Measurements from ENCODE around the gene LPCAT3.

Gene LPCAT3

DNA sequence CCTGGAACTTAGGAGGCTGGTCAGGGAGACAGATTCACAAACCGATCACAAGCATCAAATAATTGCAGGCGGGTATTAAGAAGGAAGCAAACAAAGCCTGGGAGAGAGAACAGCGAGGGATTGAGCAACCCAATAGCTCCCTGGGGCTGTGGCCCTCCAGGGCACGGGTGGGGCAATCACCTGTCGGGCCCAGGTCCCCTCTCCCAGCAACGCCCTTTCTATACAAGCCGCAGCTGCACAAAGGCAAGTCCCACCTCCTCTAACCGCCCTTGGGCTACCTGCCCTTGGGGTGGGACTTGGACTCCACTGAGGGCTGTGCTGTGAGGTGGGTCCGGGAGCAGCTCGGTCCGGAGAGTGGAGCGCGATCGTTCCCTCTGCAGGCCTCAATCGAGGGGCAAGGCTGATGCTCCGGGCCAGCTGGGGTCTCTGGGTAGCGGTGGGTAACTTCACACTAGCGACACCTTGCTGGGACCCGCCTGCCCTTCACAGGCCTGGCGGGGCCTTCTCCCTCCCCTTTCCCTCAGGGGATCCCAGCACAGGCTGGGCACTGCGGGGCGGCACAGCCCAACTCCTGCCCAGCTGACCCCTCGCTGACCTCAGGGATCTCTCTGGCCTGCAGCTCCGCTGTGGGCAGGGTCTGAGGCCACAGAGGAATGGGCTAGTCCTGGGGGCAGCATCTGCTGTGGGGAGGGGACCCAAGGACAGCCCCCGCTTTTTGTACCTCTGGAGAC is 55.8 kb downstream of the LPCAT3 start:
- DNase-seq: peak; percentile 78

DNA sequence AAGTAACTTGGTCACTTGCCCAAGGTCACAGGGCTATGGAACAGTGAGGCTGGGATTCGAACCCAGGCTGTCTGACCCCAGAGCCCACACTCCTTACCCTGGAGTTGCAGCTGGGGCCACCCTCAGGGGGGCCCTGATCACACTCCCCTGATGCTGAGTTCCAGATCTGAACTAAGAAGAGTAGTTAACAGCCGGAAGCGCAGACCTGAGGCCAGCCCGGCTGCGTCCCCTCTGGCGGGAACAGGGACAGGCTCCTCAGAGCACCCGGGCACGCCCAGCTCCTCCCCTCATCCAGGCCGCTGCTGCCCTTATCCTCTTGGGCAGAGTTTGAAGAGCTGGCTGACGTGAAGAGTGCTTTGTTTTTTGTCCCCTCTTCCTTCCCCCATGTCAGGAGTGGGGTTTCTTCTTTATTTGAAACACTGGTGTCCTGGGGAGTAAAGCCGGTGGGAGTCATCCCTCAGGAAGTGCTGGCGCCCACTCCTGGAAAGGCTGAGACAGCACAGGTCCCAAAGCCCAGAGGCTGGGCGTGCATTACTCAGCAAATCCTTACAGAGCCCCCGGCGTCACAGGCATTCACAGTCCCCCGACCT is 56.5 kb downstream of the LPCAT3 start:
- DNase-seq: peak; percentile 93

DNA sequence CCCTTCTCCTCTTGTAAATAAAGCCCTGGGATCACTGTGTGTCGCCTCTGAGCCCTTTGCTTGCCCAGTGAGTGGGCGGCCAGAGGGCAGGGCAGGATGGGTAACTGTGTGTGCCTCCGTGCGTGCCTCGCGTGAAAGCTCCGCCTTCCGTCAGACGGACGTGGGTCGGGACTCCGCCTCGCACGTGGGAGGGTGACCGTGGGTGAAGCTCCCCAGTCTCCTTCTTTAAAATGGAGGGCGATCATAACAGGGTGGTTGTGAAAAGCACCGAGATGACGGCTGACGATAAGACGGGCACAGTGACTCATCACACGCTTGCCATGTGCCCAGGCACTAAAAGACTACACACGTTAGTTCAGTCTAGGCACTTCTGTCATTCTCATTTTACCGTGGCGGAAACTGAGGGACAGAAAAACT is 57.0 kb downstream of the LPCAT3 start:
- DNase-seq: peak; percentile 33

DNA sequence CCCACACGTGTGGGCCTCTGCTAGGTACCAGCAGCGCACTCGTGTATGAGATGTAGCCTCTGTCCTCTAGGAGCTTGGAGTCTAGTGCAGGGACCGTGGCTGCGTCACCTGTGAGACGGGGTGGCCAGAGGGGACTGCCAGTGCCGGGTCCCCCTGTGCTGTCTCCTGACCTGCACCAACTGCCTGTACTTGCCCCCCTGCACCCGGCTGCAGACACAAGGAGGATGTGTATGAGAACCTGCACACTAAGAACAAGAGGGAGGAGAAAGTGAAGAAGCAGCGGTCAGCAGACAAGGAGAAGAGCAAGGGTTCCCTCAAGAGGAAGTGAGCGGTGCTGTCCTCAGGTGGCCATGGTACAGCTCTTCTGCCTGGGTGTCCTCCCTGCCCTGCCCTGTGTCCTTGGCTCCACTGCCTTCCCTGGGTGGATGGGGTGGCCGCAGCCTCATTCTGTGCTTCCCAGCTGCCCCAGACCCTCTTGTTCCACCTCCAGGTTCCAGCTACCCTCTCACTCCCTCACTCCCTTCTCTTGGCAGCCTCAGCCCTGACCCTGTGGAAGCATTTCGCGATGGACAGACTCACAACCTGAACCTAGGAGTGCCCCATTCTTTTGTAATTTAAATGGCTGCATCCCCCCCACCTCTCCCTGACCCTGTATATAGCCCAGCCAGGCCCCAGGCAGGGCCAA is 57.5 kb downstream of the LPCAT3 start:
- no peak for DNase-seq

DNA sequence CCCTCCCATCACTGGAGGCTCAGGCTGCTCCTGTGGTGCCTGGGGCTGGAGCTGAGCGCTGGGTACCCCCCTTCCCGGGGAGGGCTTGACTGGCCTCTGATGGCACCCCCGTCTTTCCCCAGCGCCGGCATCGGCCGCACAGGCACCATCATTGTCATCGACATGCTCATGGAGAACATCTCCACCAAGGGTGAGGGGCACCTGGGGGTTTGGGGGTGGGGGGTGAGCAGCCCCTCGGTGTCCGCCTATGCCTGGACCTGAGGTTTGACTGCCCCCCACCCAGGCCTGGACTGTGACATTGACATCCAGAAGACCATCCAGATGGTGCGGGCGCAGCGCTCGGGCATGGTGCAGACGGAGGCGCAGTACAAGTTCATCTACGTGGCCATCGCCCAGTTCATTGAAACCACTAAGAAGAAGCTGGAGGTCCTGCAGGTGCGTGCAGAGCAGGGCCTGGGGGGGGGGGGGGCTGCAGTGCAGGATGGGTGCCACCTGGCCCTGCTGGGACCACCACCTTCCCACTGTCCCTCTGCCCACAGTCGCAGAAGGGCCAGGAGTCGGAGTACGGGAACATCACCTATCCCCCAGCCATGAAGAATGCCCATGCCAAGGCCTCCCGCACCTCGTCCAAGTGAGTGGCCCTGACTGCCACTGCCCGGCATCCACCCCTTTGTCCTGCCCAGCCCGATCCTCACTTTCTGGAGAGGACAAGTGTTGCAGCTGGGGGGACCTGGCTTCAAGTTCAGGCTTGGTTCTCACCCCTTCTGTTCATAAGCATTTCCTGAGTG is 58.3 kb downstream of the LPCAT3 start:
- DNase-seq: no peak

DNA sequence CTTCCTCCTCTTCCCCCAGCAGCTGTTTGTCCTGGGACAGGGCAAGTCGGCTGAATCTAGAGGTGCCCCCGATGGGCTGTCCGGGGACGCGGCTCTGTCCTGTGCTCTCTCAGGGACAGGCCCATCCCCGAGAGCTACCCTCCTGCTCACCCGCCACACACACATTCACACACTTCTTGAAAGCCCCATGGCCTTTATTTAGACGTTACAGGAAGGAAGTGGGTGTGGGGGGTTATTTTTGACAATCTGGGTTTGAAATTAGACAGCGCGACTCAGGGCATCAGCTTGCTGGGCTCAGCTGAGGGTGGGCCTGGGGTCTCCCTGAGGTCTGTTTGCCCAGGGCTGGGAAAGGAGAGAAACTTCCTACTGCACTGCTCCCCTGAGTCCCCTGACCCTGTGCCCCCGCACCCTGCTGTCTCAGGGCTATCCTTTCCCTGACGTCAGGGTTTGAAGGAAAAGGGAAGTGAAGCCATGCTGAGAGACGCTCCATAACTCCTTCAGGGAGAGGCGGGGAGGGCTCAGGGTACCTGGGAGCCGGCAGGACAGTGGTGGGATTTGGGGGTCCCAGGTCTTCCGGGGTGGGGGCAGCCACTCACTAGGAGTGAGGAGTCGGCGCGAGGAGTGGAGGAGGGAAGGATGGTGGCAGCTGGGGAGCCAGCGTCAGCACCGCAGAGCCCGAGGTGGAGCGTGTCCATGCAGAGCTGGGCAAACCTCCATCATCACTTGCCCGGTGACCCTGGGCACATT is 59.0 kb downstream of the LPCAT3 start:
- DNase-seq: no peak

DNA sequence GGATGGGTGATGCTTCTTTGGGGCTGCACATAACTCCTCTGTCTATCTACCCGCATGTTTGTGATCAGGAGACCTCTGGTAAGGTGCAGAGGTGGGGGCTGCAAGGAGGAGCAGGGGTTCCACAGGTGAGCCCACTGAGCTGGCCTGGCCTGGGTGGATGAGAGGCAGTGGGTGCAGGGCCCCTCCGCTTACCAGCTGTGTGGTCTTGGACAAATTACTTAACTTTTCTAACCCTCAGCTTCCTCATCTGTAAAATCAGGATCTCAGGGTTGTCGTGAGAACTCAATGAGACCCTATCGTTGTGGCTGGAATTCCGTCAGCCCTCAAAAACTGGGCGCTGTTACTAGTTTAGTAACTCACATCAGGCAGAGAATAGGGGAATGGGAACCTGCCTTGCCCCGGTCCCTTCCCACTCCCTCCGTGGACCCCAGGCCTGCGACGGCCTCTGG is 59.6 kb downstream of the LPCAT3 start:
- no peak for DNase-seq

DNA sequence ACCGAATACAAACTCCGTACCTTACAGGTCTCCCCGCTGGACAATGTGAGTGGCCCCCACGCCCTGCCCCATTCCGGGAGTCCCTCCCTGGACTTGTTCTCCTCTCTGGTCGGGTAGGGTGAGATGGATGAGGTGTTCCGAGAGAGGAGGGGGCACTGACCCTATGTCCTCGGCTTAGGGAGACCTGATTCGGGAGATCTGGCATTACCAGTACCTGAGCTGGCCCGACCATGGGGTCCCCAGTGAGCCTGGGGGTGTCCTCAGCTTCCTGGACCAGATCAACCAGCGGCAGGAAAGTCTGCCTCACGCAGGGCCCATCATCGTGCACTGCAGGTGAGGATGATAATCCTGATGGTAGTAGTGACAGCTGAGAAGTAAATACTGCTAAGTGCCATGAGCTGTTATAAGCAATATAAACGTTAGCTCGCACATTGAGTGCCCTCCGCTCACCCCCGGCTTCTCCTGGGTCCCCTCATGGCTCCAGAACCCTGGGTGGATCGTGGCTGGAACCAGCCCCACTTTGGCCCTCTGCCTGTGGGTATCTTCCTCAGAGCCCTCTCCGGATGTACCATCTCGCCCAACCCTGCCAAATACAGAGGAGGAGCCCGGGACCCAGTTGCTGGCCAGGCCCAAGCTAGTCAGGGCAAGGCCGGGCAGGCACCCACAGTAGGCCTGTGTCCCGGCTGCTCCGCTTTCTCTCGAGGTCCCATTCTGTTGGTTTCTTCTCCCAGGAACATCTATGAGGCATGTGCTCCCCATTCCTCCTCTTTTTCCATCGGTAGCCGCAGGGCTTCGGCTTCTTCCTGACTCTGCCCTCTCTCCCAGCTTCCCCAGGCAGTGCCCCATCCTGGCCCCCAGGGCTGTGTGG is 60.3 kb downstream of the LPCAT3 start:
- DNase-seq: no peak

DNA sequence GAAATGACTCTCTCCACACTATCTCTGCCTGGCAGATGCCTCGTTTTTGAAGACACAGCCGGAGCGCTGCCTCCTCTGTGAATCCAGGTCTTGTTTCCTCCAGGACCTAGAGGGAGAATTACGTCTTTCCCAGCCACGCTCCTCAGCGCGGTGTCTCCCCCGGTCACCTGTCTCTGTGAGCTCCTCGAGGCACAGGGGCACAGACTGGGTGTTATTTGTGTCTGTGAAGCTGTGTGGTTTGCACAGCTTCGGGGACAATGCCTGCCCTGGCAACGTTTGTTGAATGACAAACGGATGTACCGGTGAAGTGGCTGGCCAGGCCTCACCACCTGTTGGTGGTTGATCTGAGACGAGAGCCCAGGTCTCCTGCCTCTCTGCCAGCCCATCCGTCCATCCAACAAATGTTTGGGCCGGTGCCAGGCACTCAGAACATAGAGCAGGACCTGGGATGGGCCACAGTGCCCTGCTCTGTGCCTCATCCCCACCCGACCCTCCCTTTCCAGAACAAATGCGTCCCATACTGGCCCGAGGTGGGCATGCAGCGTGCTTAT is 61.0 kb downstream of the LPCAT3 start:
- DNase-seq: no peak

DNA sequence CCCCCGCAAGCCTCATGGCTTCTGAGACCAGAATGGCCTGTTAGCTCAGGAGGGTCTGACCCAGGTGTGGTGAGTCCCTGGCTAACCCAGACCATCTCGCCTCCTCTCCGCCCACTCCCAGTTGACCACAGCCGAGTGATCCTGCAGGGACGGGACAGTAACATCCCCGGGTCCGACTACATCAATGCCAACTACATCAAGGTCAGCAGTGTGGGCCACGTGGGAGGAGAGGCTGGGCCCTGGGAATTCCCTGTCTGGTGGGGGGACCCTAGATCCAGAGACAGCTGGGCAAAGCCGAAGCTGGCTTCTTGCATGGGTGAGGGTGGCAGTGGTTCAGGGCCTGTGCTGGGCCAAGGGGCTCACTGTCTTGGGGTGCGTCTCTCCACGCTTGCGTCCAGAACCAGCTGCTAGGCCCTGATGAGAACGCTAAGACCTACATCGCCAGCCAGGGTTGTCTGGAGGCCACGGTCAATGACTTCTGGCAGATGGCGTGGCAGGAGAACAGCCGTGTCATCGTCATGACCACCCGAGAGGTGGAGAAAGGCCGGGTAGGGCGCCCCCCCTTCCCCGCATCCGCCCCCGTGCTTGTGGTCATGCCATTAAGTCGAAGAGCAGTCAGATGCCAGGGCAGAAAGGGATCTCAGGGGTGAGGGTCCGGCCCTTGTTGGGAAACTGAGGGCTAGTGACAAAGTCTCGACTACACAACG is 62.1 kb downstream of the LPCAT3 start:
- DNase-seq: no peak

DNA sequence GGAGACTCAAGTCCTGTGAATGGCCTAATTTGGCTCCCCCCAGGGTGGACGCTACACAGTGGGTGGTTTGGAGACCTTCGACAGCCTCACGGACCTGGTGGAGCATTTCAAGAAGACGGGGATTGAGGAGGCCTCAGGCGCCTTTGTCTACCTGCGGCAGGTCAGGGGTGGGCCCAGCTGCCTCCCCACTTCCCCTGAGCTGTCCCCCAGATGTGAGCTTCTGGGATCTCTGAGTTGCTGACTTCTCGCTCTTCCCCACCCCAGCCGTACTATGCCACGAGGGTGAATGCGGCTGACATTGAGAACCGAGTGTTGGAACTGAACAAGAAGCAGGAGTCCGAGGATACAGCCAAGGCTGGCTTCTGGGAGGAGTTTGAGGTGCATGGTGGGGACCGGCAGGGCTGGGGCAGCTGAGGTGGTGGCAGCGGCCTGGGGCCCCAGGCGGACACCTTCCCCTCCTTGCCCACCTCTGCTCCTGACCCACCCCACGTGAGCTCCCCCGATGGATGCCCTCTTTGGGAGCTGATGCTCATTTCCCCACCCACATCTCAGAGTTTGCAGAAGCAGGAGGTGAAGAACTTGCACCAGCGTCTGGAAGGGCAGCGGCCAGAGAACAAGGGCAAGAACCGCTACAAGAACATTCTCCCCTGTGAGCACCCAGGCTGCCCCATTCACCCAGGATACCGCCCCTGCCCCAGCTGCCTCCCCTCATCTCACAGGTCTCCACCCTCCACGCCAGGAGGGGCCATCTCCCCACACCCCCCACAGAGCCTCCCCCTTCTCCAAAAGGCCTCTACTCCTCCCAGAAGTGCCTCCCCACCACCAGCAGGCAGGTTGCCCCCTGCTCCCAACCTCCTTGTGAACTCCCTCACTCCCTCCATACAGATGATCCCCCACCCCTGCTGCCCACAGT is 62.9 kb downstream of the LPCAT3 start:
- DNase-seq: no peak

DNA sequence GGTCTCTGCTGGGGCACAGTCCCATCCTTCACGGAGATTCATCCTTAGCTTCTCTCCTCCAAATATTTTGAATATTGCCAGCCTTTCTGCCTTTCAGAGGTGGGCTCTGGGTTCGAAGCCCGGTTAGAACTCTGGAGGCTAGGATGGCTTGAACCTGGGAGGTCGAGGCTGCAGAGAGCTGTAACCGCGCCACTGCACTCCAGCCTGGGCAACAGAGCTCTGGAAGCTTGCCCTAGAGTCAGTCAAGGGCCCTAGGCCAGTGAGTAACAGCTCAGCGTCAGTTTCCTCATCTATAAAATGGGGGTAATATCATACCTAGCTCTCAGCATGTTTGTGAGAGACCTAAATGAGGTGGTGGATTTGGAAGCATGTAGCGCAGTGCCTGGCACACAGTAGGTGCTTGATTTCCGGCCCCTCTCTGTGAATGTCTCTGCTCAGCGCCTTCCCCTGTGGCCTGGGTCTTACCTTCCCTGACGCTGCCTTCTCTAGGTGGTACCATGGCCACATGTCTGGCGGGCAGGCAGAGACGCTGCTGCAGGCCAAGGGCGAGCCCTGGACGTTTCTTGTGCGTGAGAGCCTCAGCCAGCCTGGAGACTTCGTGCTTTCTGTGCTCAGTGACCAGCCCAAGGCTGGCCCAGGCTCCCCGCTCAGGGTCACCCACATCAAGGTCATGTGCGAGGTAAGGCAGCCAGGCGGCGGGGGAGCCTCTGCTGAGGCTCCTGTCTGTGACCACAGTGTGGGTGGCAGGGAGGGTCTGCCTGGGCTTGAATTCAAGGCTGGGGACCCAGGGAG is 63.8 kb downstream of the LPCAT3 start:
- DNase-seq: no peak

DNA sequence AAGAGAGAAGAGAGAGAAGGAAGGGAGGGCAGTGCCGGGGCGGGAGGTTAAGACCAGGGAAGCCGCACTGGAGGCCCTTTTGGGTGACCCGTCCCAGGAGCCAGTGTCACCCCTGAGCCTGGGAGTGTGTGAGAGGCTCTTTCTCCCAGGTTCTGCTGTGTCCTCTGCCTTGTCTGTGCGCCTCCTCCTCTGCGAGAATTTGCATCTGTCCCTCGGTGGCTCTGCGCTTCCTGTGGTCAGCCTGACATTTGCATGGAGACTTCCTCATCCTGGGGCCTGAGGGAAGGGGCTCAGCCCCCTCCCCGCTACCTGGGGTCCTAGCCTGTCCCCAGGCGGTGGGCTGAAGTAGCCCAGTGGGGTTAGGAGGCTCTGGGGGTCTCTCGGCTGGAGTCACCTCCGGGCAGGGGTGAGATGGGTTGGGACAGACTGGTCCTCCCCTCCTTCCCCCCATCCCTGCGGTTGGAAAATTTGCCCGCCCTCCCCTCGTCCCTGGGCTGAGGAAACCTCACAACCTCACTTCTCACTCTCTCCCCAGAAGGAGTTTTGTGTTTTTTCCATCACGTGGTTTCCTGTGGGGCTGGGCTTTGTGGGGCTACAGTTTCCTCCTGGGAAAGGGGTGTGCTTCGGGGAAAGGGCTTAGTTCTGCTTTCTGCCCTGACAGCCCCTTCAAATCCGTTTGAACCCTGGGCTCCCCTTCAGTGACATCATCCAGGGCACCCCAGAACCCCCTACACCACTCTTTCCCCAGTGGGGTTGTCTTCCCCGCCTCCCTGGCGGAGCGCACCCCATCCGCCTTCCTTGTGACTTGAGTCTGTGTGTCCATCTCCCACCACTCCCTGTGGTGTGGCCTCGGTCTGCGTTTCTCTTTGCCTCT is 64.6 kb downstream of the LPCAT3 start:
- no peak for DNase-seq

DNA sequence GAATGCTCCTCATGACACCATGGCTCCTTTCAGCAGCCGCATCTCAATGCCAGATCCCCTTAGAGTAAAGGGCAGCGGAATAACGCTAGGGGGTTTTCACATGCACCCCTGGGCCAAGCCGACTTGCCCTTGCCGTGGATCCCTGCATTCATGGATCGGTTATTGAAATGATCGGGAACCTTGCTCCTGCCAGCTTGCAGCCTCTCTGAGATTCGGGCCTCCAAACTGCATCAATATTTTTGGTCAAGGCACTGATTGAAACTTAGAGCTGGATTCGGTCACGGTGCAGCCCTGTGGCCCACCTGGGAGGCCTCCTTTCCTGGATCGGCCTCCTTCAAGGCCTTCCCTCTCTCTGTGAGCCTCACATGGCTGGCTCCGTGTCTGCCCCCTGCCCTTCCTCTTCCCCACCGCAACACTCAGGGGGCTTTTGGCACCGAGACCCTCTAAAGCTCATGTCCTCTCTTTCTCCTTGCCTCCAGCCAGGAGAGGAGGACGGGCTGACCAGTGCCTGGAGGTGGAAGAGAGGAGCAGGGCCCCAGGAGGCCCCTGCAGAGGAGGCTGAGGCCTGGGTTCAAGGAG is 65.3 kb downstream of the LPCAT3 start:
- DNase-seq: no peak

DNA sequence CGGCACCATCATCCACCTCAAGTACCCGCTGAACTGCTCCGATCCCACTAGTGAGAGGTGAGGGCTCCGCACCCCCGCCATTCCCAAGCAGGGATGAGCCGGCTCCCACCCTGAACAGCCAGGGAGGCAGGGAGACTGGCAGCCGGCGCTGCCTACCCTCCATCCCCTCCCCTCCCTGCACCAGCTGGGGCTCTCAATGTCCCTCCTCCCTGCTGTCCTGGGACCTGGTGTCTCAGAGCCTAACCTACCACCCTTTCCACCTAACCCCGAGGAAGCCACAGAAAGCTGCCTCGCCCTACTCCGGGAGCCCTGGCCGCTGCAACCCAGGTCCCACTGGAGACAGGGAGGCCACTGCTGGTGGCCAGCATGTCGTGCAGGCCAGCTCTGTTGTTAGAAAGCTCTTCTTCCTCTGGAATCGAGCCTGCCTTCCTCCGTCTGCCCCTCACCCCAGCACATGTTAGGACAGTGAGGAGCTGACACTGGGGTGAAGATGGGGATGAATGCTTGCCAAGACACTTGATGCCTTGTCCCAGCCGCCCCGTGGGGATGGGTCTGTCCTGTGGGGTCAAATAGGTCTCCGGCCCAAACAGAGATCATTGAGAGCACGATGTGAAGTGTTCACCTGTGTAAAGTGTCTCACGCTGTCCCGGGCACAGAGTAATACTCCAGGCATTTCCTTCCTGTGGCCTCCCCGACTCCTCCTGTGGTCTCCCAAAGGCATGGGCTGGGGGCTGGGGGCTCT is 66.0 kb downstream of the LPCAT3 start:
- no peak for DNase-seq

DNA sequence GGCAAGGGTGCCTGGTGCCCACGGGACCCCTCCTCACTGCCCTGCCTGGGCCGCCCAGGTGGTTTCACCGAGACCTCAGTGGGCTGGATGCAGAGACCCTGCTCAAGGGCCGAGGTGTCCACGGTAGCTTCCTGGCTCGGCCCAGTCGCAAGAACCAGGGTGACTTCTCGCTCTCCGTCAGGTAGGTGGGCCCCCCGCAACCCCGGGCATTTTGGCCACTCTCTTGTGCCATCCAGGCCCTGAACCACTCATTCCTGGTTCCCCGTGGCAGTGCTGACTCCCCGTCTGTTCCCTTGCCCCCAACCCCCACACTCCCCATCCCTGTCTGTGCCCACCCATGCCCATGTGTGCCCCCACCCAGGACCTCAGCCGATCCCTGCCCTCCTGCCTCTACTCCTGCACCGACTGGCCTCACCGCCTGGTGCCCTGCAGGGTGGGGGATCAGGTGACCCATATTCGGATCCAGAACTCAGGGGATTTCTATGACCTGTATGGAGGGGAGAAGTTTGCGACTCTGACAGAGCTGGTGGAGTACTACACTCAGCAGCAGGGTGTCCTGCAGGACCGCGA is 66.6 kb downstream of the LPCAT3 start:
- no peak for DNase-seq

Data from DMS79 (cell line).